Body of pancreas (tissue), 4 donors: ENCODE data around the gene ATF7IP.

ENCODE experiments used
- CTCF ChIP-seq, 7 experiments: fragments of 450-650 bp in 4 of 7; fragments of 200-600 bp in 3 of 7; sonication (generic) in 3 of 7; IDR thresholded peaks; one replicate each; pipeline ENCODE4 v1.5.1; 2016 to 2019; ENCODE audit warnings: antibody characterized with exemption in 7 of 7
- POLR2A ChIP-seq, 3 donors: fragments of 450-650 bp; IDR thresholded peaks; one replicate each; pipeline ENCODE4 v1.6.1; 2016; ENCODE audit warnings: antibody characterized with exemption in 3 of 3, mild to moderate bottlenecking in 2 of 3

- TF ChIP-seq CTCF (IDR thresholded peaks at IDR 0.05) (no peak), POLR2A (IDR thresholded peaks at IDR 0.05) (no peak)
Observed at GRCh38 chr12:14537088-14537487, 171.6 kb downstream of the ATF7IP start.
